HG03139 (cell line): ENCODE data around the gene SLC1A5.
"Not testable (repeated sequence)": the region's sequence is repeated elsewhere in the genome, so short reads cannot be mapped to it uniquely, and the experiment has no call there.

Source experiments
- ATAC-seq: cut with Tn5 transposase; IDR thresholded peaks from one replicate; pipeline ENCODE4 v1.9.1; 2021; ENCODE audit not compliant: unreplicated experiment

SLC1A5 gene

DNA sequence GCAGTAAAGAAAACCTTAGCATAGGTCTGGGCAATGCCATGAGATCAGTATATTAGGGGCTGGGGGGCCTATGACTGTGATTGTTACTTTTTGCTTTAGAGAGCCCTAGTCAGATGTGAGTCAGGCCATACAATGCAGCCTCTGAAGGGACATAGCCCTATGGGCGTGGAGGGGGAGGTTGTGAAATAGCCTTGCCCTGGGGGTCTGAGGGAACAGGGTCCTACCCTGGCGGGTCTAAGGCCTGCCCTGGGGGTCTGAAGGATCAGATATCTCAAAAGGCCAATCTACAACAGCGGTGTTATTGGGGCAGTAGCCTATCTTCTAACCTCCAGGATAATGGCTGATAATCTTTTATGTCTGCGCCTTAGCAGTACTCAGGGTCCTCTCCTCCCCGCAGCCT is 13.8 kb upstream of the SLC1A5 start:
- ATAC-seq: no peak

DNA sequence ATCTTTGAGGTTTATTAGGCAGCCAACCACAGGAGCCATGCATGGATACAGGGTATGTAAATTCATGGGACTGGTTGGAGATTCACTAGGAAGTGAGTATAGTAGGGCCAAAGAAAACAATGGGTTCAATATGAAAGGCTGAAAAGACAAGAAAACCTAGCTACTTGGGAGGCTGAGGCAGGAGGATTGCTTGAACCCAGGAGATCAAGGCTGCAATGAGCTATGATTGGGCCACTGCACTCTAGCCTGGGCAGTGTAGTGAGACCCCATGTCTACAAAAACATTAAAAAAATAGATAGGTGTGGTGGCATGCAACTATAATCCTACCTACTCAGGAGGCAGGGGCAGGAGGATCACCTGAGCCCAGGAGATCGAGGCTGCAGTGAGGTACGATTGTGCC is 10.3 kb upstream of the SLC1A5 start:
- no peak for ATAC-seq

DNA sequence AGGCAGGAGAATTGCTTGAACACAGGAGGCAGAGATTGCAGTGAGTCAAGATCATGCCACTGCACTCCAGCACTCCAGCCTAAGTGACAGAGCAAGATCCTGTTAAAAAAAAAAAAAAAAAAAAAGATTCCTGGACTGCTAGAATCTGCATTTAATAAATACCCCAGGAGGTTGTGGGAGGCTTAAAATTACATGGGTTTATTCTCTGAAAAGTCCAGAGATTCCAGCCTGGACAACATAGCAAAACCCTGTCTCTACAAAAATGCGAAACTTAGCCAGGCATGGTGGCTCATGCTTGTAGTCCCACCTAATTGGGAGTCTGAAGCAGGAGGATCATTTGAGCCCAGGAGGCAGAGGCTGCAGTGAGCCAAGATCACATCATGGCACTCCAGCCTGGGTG is 9.5 kb upstream of the SLC1A5 start:
- no peak for ATAC-seq

- ATAC-seq: no peak
Observed at GRCh38 chr19:46791944-46792343, 3.5 kb upstream of the SLC1A5 start.

GRCh38 chr19:46789371-46789770 is 977 bp upstream of the SLC1A5 start:
- no peak for ATAC-seq

- no peak for ATAC-seq
Observed at GRCh38 chr19:46788968-46789338, 559 bp upstream of the SLC1A5 start.

GRCh38 chr19:46787331-46788261 is 798 bp downstream of the SLC1A5 start:
- ATAC-seq: no peak

DNA sequence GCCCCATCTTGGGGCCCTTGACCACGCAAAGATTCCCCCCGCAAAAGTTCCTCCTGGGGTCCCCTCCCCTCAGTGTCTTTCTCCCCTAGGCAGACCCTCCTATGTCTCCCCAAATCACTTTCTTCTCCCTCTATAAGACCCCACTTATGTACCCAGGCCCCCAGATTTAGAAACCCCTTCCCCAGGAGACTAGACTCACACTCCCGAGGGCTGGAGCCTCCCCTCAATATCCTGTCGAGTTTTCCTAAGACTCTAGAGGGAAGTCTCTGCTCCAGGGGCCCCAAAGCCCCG is 1.4 kb downstream of the SLC1A5 start:
- ATAC-seq: no peak

DNA sequence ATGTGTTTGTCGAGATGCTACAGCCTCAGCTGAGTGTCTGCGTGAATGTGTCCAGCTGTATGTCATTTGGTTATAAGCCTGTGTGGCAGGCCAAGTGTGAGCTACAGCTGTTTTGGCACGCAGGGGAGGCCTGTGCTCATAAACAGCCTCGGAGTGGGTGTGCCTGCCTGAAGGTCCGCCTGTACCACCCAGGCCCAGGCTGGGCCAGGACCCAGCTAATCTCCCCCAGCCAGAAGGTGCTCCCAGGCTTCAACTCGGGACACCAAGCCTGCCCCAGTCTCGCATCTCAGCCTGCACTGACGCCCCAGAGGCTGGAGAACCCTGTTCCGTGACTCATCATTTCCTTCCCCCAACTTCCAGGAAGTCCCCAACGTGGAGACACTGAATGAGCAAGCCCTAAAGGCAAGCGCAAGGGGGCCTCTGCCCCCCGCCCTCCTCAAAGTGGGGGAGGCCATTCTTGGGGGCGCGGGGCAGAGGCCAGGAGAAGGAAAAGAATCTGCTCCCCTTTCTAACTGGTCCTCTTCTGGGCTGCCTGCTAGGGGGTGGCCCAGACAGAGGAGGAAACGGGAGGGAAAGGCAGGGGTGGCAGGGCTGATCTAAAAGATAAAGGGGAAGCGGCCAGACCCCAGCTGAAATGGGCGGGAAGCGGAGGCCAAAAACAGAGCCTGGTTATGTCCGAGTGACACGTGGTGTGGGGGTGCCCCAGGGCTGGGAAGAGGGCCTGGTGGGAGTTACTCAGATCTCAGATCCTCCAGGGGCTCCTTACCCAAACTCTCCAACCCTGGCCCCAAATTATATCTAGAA is 2.0 kb downstream of the SLC1A5 start:
- ATAC-seq: no peak

DNA sequence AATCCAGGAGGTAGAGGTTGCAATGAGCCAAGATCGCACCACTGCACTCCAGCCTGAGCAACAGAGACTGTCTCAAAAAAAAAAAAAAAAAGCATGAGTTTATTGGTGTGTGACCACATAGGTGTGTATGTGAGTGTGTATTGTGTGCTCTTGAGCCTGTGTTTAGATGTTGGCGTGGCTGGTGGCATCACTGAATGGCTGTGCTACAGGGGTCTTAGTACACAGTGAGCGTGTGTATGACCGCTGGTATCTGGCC is 2.5 kb downstream of the SLC1A5 start:
- ATAC-seq: no peak

DNA sequence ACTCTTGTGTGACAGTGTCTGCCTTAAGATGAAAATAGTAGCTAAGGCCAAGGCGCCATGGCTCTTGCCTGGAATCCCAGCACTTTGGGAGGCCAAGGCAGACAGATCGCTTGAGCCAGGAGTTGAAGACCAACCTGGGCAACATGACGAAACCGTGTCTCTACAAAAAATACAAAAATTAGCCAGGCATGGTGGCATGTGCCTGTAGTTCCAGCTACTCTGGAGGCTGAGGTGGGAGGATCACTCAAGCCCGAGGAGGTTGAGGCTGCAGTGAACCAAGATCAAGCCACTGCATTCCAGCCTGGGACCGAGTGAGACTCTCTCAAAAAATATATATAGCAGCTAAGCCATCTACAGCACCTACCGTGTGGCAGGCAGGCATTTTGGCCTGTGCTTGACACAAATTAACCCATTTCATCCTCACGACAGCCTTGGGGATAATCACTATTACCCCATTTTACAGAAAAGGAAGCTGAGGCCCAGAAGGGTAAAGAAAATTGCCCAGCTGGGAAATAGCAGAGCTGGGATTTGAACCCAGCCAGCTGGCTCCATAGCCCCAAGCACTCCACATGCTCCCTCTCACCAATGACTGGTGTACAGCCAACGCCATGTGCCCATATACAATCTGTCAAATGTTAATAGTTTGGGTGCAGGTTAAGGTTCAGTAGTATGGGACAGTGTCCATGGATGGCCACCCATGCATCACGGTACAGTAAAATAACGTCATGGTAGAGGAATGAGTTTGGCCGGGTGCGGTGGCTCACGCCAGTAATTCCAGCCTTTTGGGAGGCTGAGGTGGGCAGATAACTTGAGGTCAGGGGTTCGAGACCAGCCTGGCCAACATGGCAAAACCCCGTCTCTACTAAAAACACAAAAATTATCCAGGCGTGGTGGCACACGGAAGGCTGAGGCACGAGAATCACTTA is 3.1 kb downstream of the SLC1A5 start:
- ATAC-seq: no peak

GRCh38 chr19:46784262-46785053 is 3.9 kb downstream of the SLC1A5 start:
- no peak for ATAC-seq

GRCh38 chr19:46783670-46784069 is 4.7 kb downstream of the SLC1A5 start:
- no peak for ATAC-seq

- ATAC-seq: no peak
Observed at GRCh38 chr19:46782355-46783019, 5.9 kb downstream of the SLC1A5 start.

- not testable (repeated sequence) for ATAC-seq
Observed at GRCh38 chr19:46777956-46778645, 10.3 kb downstream of the SLC1A5 start.

GRCh38 chr19:46776927-46777911 is 11.2 kb downstream of the SLC1A5 start:
- no peak for ATAC-seq

DNA sequence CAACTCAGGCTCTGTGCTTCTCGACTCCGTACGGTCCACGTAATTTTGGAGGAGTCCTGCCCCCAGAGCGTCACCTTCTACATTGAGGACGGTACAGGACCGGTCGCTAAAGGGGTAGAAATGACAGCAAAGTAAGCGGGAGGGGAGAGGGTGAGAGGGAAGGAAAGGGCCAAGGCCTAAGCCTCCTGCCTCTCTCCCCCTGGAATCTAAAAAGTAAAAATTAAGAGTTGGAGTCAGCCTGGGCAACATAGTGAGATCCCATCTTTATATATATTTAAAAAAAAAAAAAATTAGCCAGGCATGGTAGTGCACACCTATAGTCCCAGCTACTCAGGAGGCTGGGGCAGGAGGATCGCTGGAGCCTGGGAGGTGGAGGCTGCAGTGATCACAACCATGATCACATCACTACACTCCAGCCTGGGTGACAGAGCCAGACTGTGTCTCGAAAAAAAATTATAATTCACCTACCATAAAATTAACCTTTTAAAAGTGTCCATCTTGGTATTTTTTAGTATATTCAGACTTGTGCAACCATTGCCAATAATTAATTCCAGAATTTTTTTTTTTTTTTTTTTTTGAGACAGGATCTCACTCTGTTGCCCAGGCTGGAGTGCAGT is 12.6 kb downstream of the SLC1A5 start:
- no peak for ATAC-seq

GRCh38 chr19:46773018-46773399 is 15.4 kb downstream of the SLC1A5 start:
- ATAC-seq: no peak
